AG04450 (cell line): ENCODE results near the gene OLAH. TPM values are rescaled to one million over a fixed set of nuclear protein-coding genes. Genes with fewer than 3 reads are reported as not detected.
"Not testable (repeated sequence)": the region's sequence is repeated elsewhere in the genome, so short reads cannot be mapped to it uniquely, and the experiment has no call there.

Experiments used
- CTCF ChIA-PET: fragments of 300-600, 350-600 bp; formaldehyde crosslinking; extraction: SDS; loops from one replicate; lab custom pipeline; 2022; ENCODE audit warnings: antibody characterized with exemption, inconsistent platforms; lab: Charles Lee
- POLR2A ChIA-PET: fragments of 350-600 bp; formaldehyde crosslinking; extraction: SDS; loops from one replicate; lab custom pipeline; 2021; ENCODE audit warnings: antibody characterized with exemption, inconsistent platforms; lab: Yijun Ruan, JAX
- DNase-seq: peaks from one replicate; pipeline ENCODE4 v3.0.0-alpha.2; 2011; ENCODE audit warnings: low read depth, low spot score
- H3K27ac ChIP-seq: one replicate; pipeline ENCODE4 v1.5.1; 2012; ENCODE audit warnings: low read depth, low read length, control low read depth
- H3K27me3 ChIP-seq: one replicate; pipeline ENCODE4 v1.6.0; 2012; ENCODE audit warnings: low read length; ENCODE audit not compliant: control insufficient read depth, insufficient read depth
- H3K4me3 ChIP-seq: 2 replicates; pipeline ENCODE4 v1.5.1; 2011; ENCODE audit warnings: mild to moderate bottlenecking, low read depth, low read length, control low read depth
- H3K9me3 ChIP-seq: 2 replicates; pipeline ENCODE4 v1.5.1; 2012; ENCODE audit warnings: low read length; ENCODE audit not compliant: control insufficient read depth, insufficient read depth
- polyA minus RNA-seq: library from RNA; depleted of rRNA, polyadenylated mRNA; stranded (reverse); fragments of >200 nt; gene quantifications from 2 replicates; pipeline ENCODE4 v1.2.3, GENCODE V29; 2011; rRNA and poly(A)+ RNA removed
- polyA plus RNA-seq: library from polyadenylated mRNA; depleted of rRNA; stranded (reverse); fragments of >200 nt; gene quantifications from 2 replicates; pipeline ENCODE4 v1.2.3, GENCODE V29; 2011; rRNA removed
- TF ChIP-seq, protein P1 (sequence below): IDR thresholded peaks from 2 replicates; pipeline ENCODE4 v1.5.1; 2011; ENCODE audit warnings: low read depth, low read length, control low read depth, inconsistent platforms

Gene OLAH
- 0.12 TPM in 1 of 2 replicates, not detected in the other for polyA plus RNA-seq
- polyA minus RNA-seq: not detected in 2 replicates

DNA sequence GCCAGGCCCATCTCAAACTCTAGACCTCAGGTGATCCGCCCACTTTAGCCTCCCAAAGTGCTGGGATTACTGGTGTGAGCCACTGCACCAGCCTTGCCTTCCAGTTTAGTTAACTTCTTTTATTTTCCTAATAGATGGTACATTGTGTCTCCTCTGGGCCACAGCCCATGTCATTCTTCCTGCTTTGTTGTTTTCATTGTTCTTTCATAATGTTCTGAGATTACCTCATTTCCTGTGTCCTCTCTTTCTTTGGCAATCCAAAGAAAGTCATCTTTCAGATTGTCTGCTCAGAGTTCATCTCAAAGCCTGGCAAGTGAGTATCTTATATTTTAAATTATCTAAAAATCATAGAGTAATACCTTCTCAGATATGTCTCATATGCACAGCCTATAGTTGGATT is at the start of gene OLAH:
TSS of gene OLAH (plus strand) at position 270 of the 400 bp plus-strand sequence. CDS start 3,346 bp downstream, outside the sequence.
- Histone ChIP-seq H3K27ac (no peak within 1 kb of the TSS), H3K9me3 (no peaks in the 10 kb centered on the region), H3K27me3 (peaks cover 2% of the 10 kb centered on the region), H3K4me3 (no peak within 1 kb of the TSS)
- TF ChIP-seq, protein P1, sequence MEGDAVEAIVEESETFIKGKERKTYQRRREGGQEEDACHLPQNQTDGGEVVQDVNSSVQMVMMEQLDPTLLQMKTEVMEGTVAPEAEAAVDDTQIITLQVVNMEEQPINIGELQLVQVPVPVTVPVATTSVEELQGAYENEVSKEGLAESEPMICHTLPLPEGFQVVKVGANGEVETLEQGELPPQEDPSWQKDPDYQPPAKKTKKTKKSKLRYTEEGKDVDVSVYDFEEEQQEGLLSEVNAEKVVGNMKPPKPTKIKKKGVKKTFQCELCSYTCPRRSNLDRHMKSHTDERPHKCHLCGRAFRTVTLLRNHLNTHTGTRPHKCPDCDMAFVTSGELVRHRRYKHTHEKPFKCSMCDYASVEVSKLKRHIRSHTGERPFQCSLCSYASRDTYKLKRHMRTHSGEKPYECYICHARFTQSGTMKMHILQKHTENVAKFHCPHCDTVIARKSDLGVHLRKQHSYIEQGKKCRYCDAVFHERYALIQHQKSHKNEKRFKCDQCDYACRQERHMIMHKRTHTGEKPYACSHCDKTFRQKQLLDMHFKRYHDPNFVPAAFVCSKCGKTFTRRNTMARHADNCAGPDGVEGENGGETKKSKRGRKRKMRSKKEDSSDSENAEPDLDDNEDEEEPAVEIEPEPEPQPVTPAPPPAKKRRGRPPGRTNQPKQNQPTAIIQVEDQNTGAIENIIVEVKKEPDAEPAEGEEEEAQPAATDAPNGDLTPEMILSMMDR: no peak
- no peak for DNase-seq
- ChIA-PET POLR2A (no interaction called here), CTCF (no interaction called here)

DNA sequence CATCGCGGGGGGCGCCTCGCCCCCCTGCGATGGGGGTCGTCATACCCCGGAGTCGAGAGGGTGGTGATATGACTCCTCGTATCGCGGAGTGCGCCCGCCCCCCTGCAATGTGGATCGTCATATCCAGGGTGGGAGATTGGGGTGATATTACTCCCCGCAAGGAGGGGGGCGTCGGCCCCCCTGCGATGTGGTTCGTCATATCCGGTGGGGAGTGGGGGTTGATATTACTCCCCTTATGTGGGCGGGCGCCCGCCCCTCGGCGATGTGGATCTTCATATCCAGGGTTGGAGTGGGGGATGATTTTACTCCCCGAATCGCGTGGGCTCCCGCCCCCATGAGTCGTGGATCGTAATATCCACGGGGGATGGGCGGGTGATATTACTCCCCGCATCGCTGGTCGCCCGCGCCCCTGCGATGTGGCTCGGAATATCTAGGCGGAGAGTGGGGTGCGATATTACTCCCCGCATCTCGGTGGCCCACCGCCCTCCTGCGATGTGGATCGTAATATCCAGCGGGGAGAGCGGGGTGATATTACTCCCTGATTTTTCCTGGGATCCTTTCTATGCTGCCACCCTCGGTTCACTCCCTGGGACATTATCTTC is 47.7 kb upstream of the OLAH start:
- H3K4me3 ChIP-seq: peak overlapping the region; percentile 13; the same call in 1 of the 2 replicates
- H3K9me3 ChIP-seq: peaks cover 6% of the 10 kb centered on the region; the same call in 1 of the 2 replicates
- peaks cover 3% of the 10 kb centered on the region for H3K27me3 ChIP-seq
- no peak overlapping the region for H3K27ac ChIP-seq
- ChIA-PET CTCF (no interaction called here), POLR2A (no interaction called here)
- TF ChIP-seq, protein P1: no peak
- no peak for DNase-seq

DNA sequence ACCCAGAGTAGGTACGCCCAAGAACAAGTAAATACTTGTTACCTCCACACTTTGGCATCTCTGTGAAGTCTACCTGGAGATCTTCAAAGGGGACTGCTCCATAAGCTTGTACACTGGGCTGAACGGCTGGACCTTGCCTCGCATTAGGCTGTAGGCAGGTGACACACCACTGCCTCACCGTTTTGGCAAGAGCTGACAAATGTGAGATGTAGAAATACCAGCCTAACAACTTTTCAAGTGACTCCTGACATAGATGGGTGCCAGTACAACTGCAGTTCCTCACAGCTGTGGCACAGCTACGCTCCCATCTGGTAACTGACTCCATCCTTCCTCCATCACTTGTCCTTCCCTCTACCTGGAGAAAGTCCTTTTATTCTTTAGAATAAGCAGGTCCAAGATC is 30.2 kb upstream of the OLAH start:
- H3K27me3 ChIP-seq, H3K4me3 ChIP-seq, H3K9me3 ChIP-seq, POLR2A ChIA-PET, H3K27ac ChIP-seq, DNase-seq, CTCF ChIA-PET: not testable (repeated sequence)

DNA sequence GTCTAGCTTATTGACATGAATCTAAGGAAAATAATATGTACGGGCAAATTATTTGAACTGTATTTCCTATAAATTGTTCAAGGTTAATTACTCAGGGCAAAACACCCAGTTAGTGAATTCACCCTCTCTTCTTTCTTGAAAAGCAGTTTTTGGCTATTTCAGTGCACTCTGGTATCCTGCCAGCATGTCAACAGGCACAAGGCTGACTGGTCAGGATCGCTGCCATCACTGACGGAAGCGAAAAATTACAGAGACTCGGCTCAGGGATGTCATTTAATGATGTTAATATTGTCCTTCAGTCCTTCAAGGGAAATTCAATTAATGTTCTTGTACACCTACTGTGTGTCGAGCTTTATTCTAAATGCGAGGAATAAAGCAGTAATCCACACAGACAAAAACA is 28.3 kb upstream of the OLAH start:
- H3K27me3 ChIP-seq: peaks cover 2% of the 10 kb centered on the region
- H3K9me3 ChIP-seq: no peaks in the 10 kb centered on the region
- DNase-seq: no peak
- H3K4me3 ChIP-seq: no peak overlapping the region
- ChIA-PET POLR2A (no interaction called here), CTCF (interaction anchor here (0.6 kb wide), 2 partner anchors 9 to 147 kb away, joined by 3 read pairs; no protein-coding TSS in a partner anchor)
- TF ChIP-seq, protein P1: no peak
- H3K27ac ChIP-seq: no peak overlapping the region

DNA sequence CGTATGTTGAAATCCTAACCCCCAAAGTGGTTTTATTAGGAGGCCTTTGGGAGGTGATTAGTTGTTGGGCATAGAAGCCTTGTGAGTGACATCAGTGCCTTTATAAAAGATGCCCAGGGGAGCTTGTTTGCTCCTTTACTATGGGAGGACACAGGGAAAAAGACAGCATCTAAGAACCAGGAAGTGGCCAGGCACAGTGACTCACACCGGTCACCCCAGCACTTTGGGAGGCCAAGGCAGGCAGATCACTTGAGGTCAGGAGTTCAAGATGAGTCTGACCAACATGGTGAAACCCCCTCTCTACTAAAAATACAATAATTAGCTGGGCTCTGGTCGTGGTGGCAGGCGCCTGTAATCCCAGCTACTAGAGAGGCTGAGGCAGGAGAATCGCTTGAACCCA is 22.8 kb upstream of the OLAH start:
- not testable (repeated sequence) for DNase-seq

DNA sequence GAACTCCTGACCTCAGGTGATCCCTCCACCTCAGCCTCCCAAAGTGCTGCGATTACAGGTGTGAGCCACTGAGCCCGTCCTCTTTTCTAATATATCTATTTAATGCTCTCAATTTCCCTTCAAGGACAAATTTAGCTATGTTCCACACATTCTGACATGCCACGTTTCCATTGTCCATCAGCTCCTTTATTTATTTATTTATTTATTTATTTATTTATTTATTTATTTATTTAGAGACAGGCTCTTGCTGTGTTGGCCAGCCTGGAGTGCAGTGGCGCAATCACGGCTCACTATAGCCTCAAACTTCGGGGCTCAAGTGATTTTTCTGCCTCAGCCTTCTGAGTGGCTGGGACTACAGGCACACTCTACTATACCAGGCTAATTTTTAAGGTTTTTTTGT is 20.7 kb upstream of the OLAH start:
- DNase-seq, CTCF ChIA-PET, POLR2A ChIA-PET, H3K4me3 ChIP-seq, H3K27ac ChIP-seq, H3K9me3 ChIP-seq, H3K27me3 ChIP-seq: not testable (repeated sequence)

More for the DNA sequence above, 22.8 kb upstream of the OLAH start:
- H3K9me3 ChIP-seq, POLR2A ChIA-PET, CTCF ChIA-PET, H3K4me3 ChIP-seq, H3K27ac ChIP-seq, H3K27me3 ChIP-seq: not testable (repeated sequence)

DNA sequence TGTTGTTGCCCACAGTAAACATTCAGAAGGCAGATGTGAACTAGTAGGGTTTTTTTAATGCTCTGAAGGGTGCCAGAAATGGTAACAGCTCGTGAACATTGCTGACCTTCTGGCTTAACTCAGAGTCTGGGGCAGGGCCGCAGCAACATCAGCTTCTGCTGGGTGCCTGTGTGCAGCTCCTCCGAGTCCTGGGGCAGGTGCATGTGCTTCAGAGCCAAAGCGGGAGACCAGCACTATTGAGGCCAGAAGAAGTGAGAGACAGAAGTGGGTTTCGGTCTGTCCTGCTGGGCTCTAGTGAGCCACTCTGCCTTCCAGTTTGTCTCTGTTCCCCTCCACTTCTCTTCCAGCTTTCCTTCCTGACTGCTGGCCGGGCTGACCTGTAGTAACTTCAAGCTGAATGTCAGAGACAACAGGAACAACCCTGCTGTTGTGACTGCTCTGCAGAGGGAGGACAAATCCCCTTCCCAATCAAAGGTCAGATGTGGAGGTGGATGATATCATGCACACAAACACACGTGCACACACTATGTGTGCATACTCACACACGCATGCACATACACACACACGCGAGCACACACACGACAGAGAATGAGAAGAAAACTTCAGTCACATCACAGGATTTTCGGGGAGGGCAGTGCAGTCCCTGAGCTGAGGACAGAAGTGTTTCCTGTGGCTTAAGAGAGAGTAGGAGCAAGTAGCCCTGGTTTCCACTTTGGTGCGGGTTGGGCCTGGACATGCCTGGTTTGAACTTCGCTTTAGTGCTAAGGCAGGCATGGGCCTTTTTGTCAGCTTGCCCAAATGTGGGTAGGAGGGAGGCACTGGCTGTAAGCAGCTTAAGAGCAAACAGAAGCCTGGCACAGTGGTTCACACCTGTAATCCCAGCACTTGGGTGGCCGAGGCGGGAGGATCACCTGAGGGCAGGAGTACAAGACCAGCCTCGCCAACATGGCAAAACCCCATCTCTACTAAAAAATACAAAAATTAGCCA is 19.4 kb upstream of the OLAH start:
- H3K4me3 ChIP-seq, DNase-seq, POLR2A ChIA-PET, CTCF ChIA-PET, H3K27ac ChIP-seq, H3K27me3 ChIP-seq, H3K9me3 ChIP-seq: not testable (repeated sequence)

DNA sequence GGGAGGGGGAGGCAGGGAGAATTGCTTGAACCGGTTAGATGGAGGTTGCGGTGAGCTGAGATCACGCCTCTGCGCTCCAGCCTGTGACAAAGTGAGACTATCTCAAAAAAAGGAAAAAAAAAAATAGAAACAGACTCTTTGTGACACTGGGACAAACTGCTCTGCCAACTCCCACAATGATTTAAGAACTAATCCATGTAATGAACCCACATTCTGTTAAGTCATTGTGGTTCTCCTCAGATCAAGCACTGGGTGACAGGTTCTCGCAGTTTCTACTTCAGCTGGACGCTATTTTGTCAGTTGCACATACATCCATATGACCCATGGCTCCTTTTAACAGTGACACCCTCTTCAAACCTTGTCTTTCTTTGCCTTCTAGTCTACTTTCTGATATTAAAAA is 18.7 kb upstream of the OLAH start:
- H3K9me3 ChIP-seq, POLR2A ChIA-PET, H3K27me3 ChIP-seq, H3K27ac ChIP-seq, CTCF ChIA-PET, DNase-seq, H3K4me3 ChIP-seq: not testable (repeated sequence)
